ENCODE results near the gene CDH23.

CDH23 gene

GRCh38 chr10:71748671-71749191 is 352.0 kb downstream of the CDH23 start:
- no peak overlapping the region for H3K4me3 ChIP-seq (ENCODE audit: low read depth, low read length)
- in situ Hi-C loops (cut with HindIII; ENCODE audit: low sequenced_read_pairs), result no loop called here
- no peak for TF ChIP-seq CTCF (IDR thresholded peaks at IDR 0.05; ENCODE audit: low read depth, low read length)
- no peak for DNase-seq (ENCODE audit: low read depth, low spot score)

DNA sequence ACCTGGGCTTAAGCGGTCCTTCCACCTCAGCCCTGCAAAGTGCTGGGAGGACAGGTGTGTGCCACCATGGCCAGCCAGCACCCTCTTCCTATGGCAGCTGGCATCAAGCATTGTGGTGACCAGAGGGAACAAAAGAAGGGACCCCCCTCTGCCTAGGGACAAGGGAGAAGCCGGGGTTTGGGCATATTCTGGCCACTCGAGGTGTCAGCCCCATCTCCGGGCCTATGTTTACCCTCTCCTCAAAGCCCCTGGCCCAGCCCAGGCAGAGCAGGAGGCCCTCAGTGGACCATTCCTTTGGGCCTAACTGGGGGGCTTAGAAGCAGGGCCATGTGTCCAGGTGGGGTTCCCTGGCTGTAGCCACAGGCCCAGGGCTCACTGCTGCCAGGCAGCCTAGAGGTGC is 352.7 kb downstream of the CDH23 start:
- no peak for DNase-seq (ENCODE audit: low read depth, low spot score)
- H3K4me3 ChIP-seq (ENCODE audit: low read depth, low read length), result no peak overlapping the region
- in situ Hi-C loops (cut with HindIII; ENCODE audit: low sequenced_read_pairs), result no loop called here
- no peak for TF ChIP-seq CTCF (IDR thresholded peaks at IDR 0.05; ENCODE audit: low read depth, low read length)

- H3K4me3 ChIP-seq (ENCODE audit: low read depth, low read length), result no peak overlapping the region
- in situ Hi-C loops (cut with HindIII; ENCODE audit: low sequenced_read_pairs), result no loop called here
- no peak for DNase-seq (ENCODE audit: low read depth, low spot score)
- TF ChIP-seq CTCF (IDR thresholded peaks at IDR 0.05; ENCODE audit: low read depth, low read length), result no peak
Observed at GRCh38 chr10:71750124-71750841, 353.6 kb downstream of the CDH23 start.

DNA sequence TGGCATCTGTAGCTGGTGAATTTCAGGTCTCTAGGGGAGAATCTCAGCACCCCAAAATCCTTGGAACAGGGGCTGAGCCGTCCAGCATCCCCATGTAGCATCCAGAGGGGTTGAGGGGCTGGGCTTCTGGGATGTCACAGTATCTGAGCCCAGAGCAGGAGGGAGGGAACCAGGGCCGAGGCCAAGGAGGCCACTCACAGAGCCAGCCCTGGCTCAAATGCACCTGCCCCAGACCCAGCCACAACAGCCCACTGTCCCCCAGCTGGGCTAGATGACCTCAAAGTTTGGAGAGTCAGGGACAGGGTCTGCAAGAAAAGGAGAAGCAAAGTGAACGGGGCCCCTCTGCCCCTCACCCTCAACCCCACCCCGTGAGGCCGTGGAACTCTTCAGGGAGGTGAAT is 354.3 kb downstream of the CDH23 start:
- in situ Hi-C loops (cut with HindIII; ENCODE audit: low sequenced_read_pairs), result no loop called here

DNA sequence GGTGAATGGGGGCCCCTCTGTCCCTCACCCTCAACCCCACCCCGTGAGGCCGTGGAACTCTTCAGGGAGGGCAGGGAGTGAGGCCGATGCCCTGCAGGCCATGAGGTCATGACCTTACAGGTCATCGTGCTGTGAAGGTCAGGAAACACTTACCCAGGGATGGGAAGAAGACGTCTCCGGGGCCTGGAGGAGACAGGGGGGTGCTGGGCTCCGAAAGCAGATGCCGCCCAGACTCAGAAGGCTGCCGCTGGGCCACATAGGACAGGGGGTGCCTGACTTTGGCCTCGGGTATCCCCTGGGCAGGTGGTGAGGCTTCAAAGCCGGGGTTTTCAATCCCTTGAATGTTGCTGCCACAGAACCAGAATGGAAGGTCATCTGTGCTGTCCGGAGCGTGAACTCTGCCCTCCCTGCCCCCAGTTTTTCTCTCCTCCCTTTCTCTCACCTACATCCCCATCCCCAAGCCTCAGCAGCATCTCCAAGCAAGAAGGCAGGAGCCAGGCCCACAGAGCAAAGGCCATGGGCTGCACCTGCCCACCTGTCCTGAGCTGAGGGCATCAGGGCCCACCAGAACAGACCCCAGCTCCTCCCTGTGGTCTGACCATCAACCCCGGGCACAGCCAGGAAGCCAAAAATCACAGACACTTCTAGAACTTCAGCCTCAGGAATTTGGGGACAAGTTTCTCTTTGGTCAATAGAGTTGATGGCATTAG is 354.9 kb downstream of the CDH23 start:
- in situ Hi-C loops (cut with HindIII; ENCODE audit: low sequenced_read_pairs), result no loop called here
- TF ChIP-seq CTCF (IDR thresholded peaks at IDR 0.05; ENCODE audit: low read depth, low read length), result no peak
- no peak overlapping the region for H3K4me3 ChIP-seq (ENCODE audit: low read depth, low read length)
- no peak for DNase-seq (ENCODE audit: low read depth, low spot score)

More for the DNA sequence above, 354.3 kb downstream of the CDH23 start:
- DNase-seq (ENCODE audit: low read depth, low spot score), result no peak
- no peak for TF ChIP-seq CTCF (IDR thresholded peaks at IDR 0.05; ENCODE audit: low read depth, low read length)
- H3K4me3 ChIP-seq (ENCODE audit: low read depth, low read length), result no peak overlapping the region

DNA sequence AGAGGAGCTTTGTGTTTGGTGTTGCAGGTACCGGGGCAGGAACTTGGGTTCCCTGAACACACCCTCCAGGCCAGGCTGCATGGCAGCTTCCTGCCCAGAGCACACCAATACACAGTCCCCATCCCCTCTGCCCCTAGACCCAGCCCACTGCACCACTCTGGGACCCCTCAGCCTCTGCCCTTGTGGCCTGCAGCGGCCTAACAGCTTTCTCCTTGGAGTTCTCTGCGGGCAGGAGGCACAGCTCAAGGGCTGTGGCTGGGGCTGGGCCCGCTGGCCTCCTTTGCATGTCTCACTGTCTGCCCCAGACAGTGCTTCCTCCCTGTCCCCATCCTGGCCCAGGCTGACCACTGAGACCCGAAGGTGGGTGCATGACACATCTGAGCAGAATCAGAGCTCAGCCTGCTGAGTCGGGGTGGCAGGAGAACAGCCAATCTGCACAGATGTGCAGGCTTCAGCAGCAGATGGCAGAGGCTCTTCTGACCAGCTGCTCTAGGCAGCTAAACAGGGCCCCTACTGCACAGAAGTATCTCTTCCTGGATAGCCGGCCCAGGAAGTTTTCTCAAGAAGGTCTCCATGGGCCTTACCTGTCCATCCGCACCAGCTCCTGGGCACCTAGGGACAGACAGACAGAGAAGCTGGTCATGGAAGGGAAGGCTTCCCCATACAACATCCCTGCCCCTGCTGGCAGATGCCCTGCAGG is 355.8 kb downstream of the CDH23 start:
- DNase-seq (ENCODE audit: low read depth, low spot score), result no peak
- in situ Hi-C loops (cut with HindIII; ENCODE audit: low sequenced_read_pairs), result no loop called here
- H3K4me3 ChIP-seq (ENCODE audit: low read depth, low read length), result no peak overlapping the region
- no peak for TF ChIP-seq CTCF (IDR thresholded peaks at IDR 0.05; ENCODE audit: low read depth, low read length)

Data from astrocyte of the spinal cord (primary cell).